RWPE2 (cell line): ENCODE data around the gene PPP1CB.

Experiments
- ATAC-seq: fragments of 200-7000 bp; cut with Tn5 transposase; 3 replicates; pipeline ENCODE4 v1.9.1; 2021; ENCODE audit warnings: low read depth
- DNase-seq: peaks from one replicate; pipeline ENCODE4 v3.0.0-alpha.2; 2020; ENCODE audit warnings: low spot score
- H3K27ac ChIP-seq: fragments of 450-650 bp; 2 replicates; pipeline ENCODE4 v1.5.1; 2017; ENCODE audit warnings: mild to moderate bottlenecking; ENCODE audit not compliant: poor library complexity, severe bottlenecking
- H3K27me3 ChIP-seq: fragments of 250-450 bp; sonication (Bioruptor Pico); 2 replicates; pipeline ENCODE4 v1.5.1; 2021; ENCODE audit warnings: mild to moderate bottlenecking, moderate library complexity; ENCODE audit not compliant: insufficient read depth, poor library complexity, severe bottlenecking
- H3K36me3 ChIP-seq: fragments of 250-450 bp; sonication (Bioruptor Pico); 2 replicates; pipeline ENCODE4 v1.5.1; 2020; ENCODE audit warnings: low read depth, mild to moderate bottlenecking, moderate library complexity
- H3K4me1 ChIP-seq: fragments of 250-450 bp; sonication (Bioruptor Pico); 2 replicates; pipeline ENCODE4 v1.5.1; 2021; ENCODE audit warnings: mild to moderate bottlenecking, moderate library complexity; ENCODE audit not compliant: insufficient read depth, poor library complexity, severe bottlenecking
- H3K4me3 ChIP-seq: fragments of 250-450 bp; sonication (Bioruptor Pico); 2 replicates; pipeline ENCODE4 v1.5.1; 2021; ENCODE audit warnings: mild to moderate bottlenecking, moderate library complexity; ENCODE audit not compliant: severe bottlenecking
- H3K9me3 ChIP-seq: fragments of 250-450 bp; sonication (Bioruptor Pico); 2 replicates; pipeline ENCODE4 v1.5.1; 2021; ENCODE audit warnings: mild to moderate bottlenecking, moderate library complexity; ENCODE audit not compliant: severe bottlenecking
- CTCF ChIP-seq: fragments of 450-650 bp; IDR thresholded peaks from one replicate; pipeline ENCODE4 v1.5.1; 2017; ENCODE audit warnings: mild to moderate bottlenecking, moderate library complexity; ENCODE audit not compliant: poor library complexity, severe bottlenecking

The PPP1CB gene

GRCh38 chr2:28751252-28751955 lies at the start of gene PPP1CB:
Gene PPP1CB, plus strand, starts transcription at chr2:28751830. Its CDS starts 295 bp downstream, at chr2:28752125.
- peak within 1 kb of the TSS; percentile 90 for H3K27ac ChIP-seq
- DNase-seq: peak; percentile 92
- peak; percentile 82 for ATAC-seq
- no peaks in the 10 kb centered on the region for H3K9me3 ChIP-seq
- TF ChIP-seq CTCF: peak; percentile 34
- no peaks in the 10 kb centered on the region for H3K27me3 ChIP-seq
- peaks cover 19% of the 10 kb centered on the region for H3K4me1 ChIP-seq
- H3K4me3 ChIP-seq: peak within 1 kb of the TSS; percentile 85
- H3K36me3 ChIP-seq: peaks cover 6% of the 10 kb centered on the region

- Histone ChIP-seq H3K4me3 (no peak overlapping the region), H3K36me3 (no peaks in the 10 kb centered on the region), H3K27me3 (no peaks in the 10 kb centered on the region), H3K27ac (no peak overlapping the region), H3K9me3 (no peaks in the 10 kb centered on the region), H3K4me1 (no peaks in the 10 kb centered on the region)
- DNase-seq: no peak
- ATAC-seq: no peak
- no peak for TF ChIP-seq CTCF
Measured at GRCh38 chr2:28702415-28702861, 49.2 kb upstream of the PPP1CB start.

- no peak for ATAC-seq
- no peaks in the 10 kb centered on the region for H3K4me1 ChIP-seq
- no peak overlapping the region for H3K4me3 ChIP-seq
- DNase-seq: no peak
- H3K9me3 ChIP-seq: no peaks in the 10 kb centered on the region
- H3K36me3 ChIP-seq: no peaks in the 10 kb centered on the region
- TF ChIP-seq CTCF: no peak
- no peaks in the 10 kb centered on the region for H3K27me3 ChIP-seq
- H3K27ac ChIP-seq: no peak overlapping the region
Measured at GRCh38 chr2:28702878-28703277, 48.8 kb upstream of the PPP1CB start.

GRCh38 chr2:28704621-28705020 lies 47.0 kb upstream of the PPP1CB start:
- ATAC-seq (no peak), DNase-seq (no peak)
- no peaks in the 10 kb centered on the region for H3K9me3 ChIP-seq
- no peak overlapping the region for H3K27ac ChIP-seq
- no peak overlapping the region for H3K4me3 ChIP-seq
- H3K4me1 ChIP-seq: no peaks in the 10 kb centered on the region
- no peak for TF ChIP-seq CTCF
- H3K36me3 ChIP-seq: no peaks in the 10 kb centered on the region
- no peaks in the 10 kb centered on the region for H3K27me3 ChIP-seq

- Histone ChIP-seq H3K4me3 (no peak overlapping the region), H3K27ac (no peak overlapping the region), H3K4me1 (no peaks in the 10 kb centered on the region), H3K27me3 (no peaks in the 10 kb centered on the region), H3K9me3 (no peaks in the 10 kb centered on the region), H3K36me3 (no peaks in the 10 kb centered on the region)
- DNase-seq (no peak), ATAC-seq (no peak)
- TF ChIP-seq CTCF: no peak
Measured at GRCh38 chr2:28705751-28706440, 45.7 kb upstream of the PPP1CB start.
